OCI-LY3 (cell line): ENCODE data around the gene C16orf86.

Experiments
- H2AFZ ChIP-seq: fragments of 200-600, 300-600 bp; shearing (Covaris generic); 2 replicates; pipeline ENCODE4 v1.6.0; 2014; ENCODE audit warnings: antibody characterized with exemption, low read depth, low read length
- H3K27ac ChIP-seq: fragments of 200-600, 300-600 bp; sonication (generic); 2 replicates; pipeline ENCODE4 v1.5.1; 2014; ENCODE audit warnings: mild to moderate bottlenecking, low read length, moderate library complexity, mixed read lengths
- H3K27me3 ChIP-seq: fragments of 200-600, 300-600 bp; sonication (generic); 2 replicates; pipeline ENCODE4 v1.6.1; 2014; ENCODE audit warnings: low read depth, low read length, mixed read lengths
- H3K36me3 ChIP-seq: fragments of 200-600, 300-600 bp; sonication (generic); replicated peaks from 2 replicates; pipeline ENCODE3; 2014; ENCODE audit warnings: low read depth, low read length, mixed read lengths
- H3K4me1 ChIP-seq: fragments of 300-600, 200-600 bp; sonication (generic); 2 replicates; pipeline ENCODE4 v1.6.1; 2014; ENCODE audit warnings: low read length, mixed read lengths
- H3K4me2 ChIP-seq: fragments of 200-600, 300-600 bp; sonication (generic); 2 replicates; pipeline ENCODE4 v1.6.1; 2014; ENCODE audit warnings: low read length, mixed read lengths
- H3K4me3 ChIP-seq: fragments of 300-600, 200-600 bp; sonication (generic); 2 replicates; pipeline ENCODE4 v1.5.1; 2014; ENCODE audit warnings: antibody characterized with exemption, mild to moderate bottlenecking, low read length, moderate library complexity
- H3K79me2 ChIP-seq: fragments of 300-600, 200-600 bp; shearing (Covaris generic); 2 replicates; pipeline ENCODE4 v1.6.1; 2014; ENCODE audit warnings: mild to moderate bottlenecking, low read length, mixed read lengths
- H3K9ac ChIP-seq: fragments of 300-600, 200-600 bp; shearing (Covaris generic); 2 replicates; pipeline ENCODE4 v1.6.0; 2014; ENCODE audit warnings: mild to moderate bottlenecking, low read length, moderate library complexity
- H3K9me3 ChIP-seq: fragments of 200-600, 300-600 bp; shearing (Covaris generic); 2 replicates; pipeline ENCODE4 v1.6.1; 2014; ENCODE audit warnings: low read length, mixed read lengths; ENCODE audit not compliant: insufficient read depth
- H4K20me1 ChIP-seq: fragments of 200-600, 300-600 bp; sonication (generic); 2 replicates; pipeline ENCODE4 v1.6.1; 2016; ENCODE audit warnings: low read length, mixed read lengths; ENCODE audit not compliant: insufficient read depth
- EZH2phosphoT487 ChIP-seq: fragments of 200-600 bp; shearing (Covaris generic); IDR thresholded peaks from 2 replicates; pipeline ENCODE4 v1.6.1; 2018; ENCODE audit warnings: antibody characterized with exemption, mixed run types, low read depth
- TF ChIP-seq, protein P1 (sequence below): fragments of 200-600, 300-600 bp; sonication (generic); IDR thresholded peaks from 2 replicates; pipeline ENCODE4 v1.5.1; 2014; ENCODE audit warnings: antibody characterized with exemption, low read length, low read depth

Gene C16orf86

DNA sequence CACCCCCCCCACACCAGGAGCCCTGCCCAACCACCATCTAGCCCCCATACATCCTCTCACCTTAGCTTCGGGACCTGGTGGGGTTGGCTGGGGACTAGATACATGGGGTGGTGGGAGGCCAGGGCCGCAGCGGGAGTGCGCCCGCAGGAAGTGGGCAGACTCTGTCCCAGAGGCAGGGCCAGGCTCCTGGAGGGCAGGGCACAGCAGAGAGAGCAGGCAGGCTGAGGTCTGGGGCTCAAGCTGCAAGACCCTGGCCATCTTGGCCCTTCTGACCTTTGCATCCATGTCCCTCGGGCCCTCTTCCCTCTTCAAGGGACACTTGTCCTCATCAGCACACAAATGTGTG, 2.8 kb upstream of the C16orf86 start:
- Histone ChIP-seq H3K4me1 (peaks cover 35% of the 10 kb centered on the region), H3K4me2 (no peak overlapping the region), H3K9me3 (no peaks in the 10 kb centered on the region), H4K20me1 (no peaks in the 10 kb centered on the region), H2AFZ (no peak overlapping the region), H3K27ac (no peak overlapping the region), H3K79me2 (peaks cover 12% of the 10 kb centered on the region), H3K4me3 (no peak overlapping the region), H3K27me3 (no peaks in the 10 kb centered on the region), H3K9ac (no peak overlapping the region), H3K36me3 (peaks cover 1% of the 10 kb centered on the region)
- no peak for TF ChIP-seq EZH2phosphoT487
- TF ChIP-seq, protein P1, sequence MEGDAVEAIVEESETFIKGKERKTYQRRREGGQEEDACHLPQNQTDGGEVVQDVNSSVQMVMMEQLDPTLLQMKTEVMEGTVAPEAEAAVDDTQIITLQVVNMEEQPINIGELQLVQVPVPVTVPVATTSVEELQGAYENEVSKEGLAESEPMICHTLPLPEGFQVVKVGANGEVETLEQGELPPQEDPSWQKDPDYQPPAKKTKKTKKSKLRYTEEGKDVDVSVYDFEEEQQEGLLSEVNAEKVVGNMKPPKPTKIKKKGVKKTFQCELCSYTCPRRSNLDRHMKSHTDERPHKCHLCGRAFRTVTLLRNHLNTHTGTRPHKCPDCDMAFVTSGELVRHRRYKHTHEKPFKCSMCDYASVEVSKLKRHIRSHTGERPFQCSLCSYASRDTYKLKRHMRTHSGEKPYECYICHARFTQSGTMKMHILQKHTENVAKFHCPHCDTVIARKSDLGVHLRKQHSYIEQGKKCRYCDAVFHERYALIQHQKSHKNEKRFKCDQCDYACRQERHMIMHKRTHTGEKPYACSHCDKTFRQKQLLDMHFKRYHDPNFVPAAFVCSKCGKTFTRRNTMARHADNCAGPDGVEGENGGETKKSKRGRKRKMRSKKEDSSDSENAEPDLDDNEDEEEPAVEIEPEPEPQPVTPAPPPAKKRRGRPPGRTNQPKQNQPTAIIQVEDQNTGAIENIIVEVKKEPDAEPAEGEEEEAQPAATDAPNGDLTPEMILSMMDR = no peak

DNA sequence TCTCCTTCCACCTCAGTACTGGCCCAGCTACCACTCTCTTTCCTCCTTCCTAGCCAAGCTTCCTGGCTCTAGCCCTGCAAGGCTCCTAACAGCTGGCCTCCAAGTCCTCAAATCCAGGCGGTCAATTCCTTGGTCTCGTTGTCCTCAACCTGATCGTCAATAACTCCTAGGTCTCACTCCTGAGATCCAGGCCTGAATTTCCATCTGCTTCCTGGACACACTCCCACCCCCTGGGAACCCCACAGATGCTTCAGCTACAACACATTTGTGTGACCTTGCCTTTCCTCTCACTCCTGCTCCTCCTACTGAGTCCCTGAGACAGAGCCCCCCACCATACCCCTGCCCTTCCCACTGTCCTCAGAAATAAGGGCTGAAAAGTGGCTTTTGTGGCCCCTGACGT, 2.4 kb upstream of the C16orf86 start:
- Histone ChIP-seq H3K9me3 (no peaks in the 10 kb centered on the region), H2AFZ (no peak overlapping the region), H3K27me3 (no peaks in the 10 kb centered on the region), H3K79me2 (peaks cover 8% of the 10 kb centered on the region), H3K27ac (no peak overlapping the region), H3K4me2 (no peak overlapping the region), H3K9ac (no peak overlapping the region), H3K36me3 (no peaks in the 10 kb centered on the region), H3K4me3 (no peak overlapping the region), H4K20me1 (no peaks in the 10 kb centered on the region), H3K4me1 (peaks cover 35% of the 10 kb centered on the region)
- no peak for TF ChIP-seq EZH2phosphoT487
- TF ChIP-seq, protein P1 = no peak

DNA sequence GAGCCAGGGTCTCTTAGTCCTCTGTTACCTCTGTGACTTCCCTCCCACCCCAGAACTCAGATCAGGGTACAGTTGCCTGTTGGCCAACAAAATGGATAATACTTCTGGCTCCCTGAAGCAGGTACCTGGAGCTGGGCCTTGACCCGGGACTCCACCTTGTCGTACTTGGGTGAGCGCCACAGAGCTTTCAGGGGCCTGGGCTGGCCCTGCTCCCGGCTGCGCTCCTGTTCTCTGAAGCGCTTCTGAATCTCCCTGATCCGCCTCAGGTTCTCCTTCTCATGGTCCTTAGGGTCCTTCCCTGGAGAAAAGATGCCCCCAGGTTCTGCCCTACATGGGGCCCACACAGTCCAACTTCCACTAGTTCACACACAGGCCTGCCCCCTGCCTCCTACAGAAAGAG, 1.7 kb upstream of the C16orf86 start:
- H3K9ac ChIP-seq = no peak overlapping the region
- H3K4me3 ChIP-seq = no peak overlapping the region
- H3K9me3 ChIP-seq = no peaks in the 10 kb centered on the region
- TF ChIP-seq EZH2phosphoT487 = no peak
- TF ChIP-seq, protein P1 = no peak
- H3K4me2 ChIP-seq = no peak overlapping the region
- H3K27ac ChIP-seq = no peak overlapping the region
- peaks cover 41% of the 10 kb centered on the region for H3K4me1 ChIP-seq
- H4K20me1 ChIP-seq = no peaks in the 10 kb centered on the region
- no peaks in the 10 kb centered on the region for H3K36me3 ChIP-seq
- H2AFZ ChIP-seq = no peak overlapping the region
- peaks cover 2% of the 10 kb centered on the region for H3K79me2 ChIP-seq
- H3K27me3 ChIP-seq = no peaks in the 10 kb centered on the region

DNA sequence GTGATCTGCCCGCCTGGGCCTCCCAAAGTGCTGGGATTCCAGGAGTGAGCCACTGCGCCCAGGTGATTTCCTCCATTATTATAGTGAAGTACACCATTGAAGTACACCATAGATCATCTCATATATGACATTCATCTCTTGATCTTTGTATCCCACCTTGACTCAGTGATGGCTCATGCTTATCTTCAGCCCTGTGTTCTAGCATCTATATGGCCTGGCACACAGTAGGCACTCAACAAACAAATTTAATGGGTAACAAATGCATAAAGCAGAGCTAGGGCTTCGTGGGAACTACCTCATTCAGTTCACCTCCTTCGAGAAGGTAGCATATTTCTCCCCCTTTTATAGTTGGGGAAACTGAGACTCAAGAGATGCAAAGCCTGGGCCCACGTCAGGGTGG, 1.0 kb upstream of the C16orf86 start:
- H3K9ac ChIP-seq = peak overlapping the region; percentile 94
- H2AFZ ChIP-seq = no peak overlapping the region
- H3K27ac ChIP-seq = no peak overlapping the region
- no peaks in the 10 kb centered on the region for H3K36me3 ChIP-seq
- no peaks in the 10 kb centered on the region for H3K27me3 ChIP-seq
- H3K4me3 ChIP-seq = peak overlapping the region; percentile 92
- no peaks in the 10 kb centered on the region for H3K79me2 ChIP-seq
- H4K20me1 ChIP-seq = no peaks in the 10 kb centered on the region
- H3K4me2 ChIP-seq = peak overlapping the region; percentile 99
- no peaks in the 10 kb centered on the region for H3K9me3 ChIP-seq
- H3K4me1 ChIP-seq = peaks cover 44% of the 10 kb centered on the region
- no peak for TF ChIP-seq EZH2phosphoT487
- TF ChIP-seq, protein P1 = no peak
